ENCODE data around the gene SARM1. TPM values are rescaled to one million over a fixed set of nuclear protein-coding genes. Genes with fewer than 3 reads are reported as not detected.

SARM1 gene
- total RNA-seq, 1 donor, result 5.8 TPM

- peaks cover 65% of the 10 kb centered on the region for H3K36me3 ChIP-seq (ENCODE audit: insufficient read depth, low read length)
- no peak for DNase-seq (ENCODE audit: insufficient read length, low spot score, missing footprints)
- no peaks in the 10 kb centered on the region for H3K27me3 ChIP-seq (ENCODE audit: insufficient read depth, low read length)
- peak overlapping the region; percentile 89 for H3K4me3 ChIP-seq (ENCODE audit: insufficient read depth, low read length)
- H4K20me1 ChIP-seq (ENCODE audit: insufficient read depth, low read length), result peaks cover 4% of the 10 kb centered on the region
- H2AFZ ChIP-seq (ENCODE audit: low read length), result peak overlapping the region; percentile 90
- H3K79me2 ChIP-seq (ENCODE audit: insufficient read depth, low read length), result peaks cover 50% of the 10 kb centered on the region
- H3K27ac ChIP-seq (ENCODE audit: low read depth, low read length), result peak overlapping the region; percentile 82
- TF ChIP-seq, protein P1, sequence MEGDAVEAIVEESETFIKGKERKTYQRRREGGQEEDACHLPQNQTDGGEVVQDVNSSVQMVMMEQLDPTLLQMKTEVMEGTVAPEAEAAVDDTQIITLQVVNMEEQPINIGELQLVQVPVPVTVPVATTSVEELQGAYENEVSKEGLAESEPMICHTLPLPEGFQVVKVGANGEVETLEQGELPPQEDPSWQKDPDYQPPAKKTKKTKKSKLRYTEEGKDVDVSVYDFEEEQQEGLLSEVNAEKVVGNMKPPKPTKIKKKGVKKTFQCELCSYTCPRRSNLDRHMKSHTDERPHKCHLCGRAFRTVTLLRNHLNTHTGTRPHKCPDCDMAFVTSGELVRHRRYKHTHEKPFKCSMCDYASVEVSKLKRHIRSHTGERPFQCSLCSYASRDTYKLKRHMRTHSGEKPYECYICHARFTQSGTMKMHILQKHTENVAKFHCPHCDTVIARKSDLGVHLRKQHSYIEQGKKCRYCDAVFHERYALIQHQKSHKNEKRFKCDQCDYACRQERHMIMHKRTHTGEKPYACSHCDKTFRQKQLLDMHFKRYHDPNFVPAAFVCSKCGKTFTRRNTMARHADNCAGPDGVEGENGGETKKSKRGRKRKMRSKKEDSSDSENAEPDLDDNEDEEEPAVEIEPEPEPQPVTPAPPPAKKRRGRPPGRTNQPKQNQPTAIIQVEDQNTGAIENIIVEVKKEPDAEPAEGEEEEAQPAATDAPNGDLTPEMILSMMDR (IDR thresholded peaks at IDR 0.05; ENCODE audit: extremely low read depth, low read depth, low read length), result no peak
- no peaks in the 10 kb centered on the region for H3K9me3 ChIP-seq (ENCODE audit: low read depth, low read length)
- H3K4me1 ChIP-seq (ENCODE audit: insufficient read depth, low read length), result peaks cover 17% of the 10 kb centered on the region
- peak overlapping the region; percentile 88 for H3K4me2 ChIP-seq (ENCODE audit: insufficient read depth, low read length)
Observed at GRCh38 chr17:28357901-28358197, 13.6 kb upstream of the SARM1 start.

DNA sequence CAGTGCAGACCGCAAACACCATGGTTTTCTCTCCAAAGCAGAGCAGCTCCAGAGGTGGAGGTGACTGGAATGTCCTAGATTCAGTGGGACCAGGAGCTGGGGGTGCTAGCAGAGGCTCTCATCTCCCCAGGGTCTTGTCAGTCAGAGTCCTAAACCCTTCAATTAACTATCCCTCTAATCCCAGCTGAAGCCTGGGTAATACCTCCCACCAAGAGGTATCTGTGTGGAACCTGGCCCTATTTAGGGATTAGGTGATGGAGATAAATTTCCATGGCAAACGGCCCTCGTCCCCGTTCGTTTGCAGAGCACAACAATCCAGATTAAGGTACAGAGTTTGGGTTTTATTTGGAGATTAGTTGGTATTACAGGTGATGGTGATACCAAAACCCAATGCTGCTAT is 8.3 kb upstream of the SARM1 start:
- Histone ChIP-seq H3K36me3 (ENCODE audit: insufficient read depth, low read length) (peaks cover 44% of the 10 kb centered on the region), H3K4me3 (ENCODE audit: insufficient read depth, low read length) (no peak overlapping the region), H3K79me2 (ENCODE audit: insufficient read depth, low read length) (peaks cover 9% of the 10 kb centered on the region), H3K4me1 (ENCODE audit: insufficient read depth, low read length) (peaks cover 2% of the 10 kb centered on the region), H3K9me3 (ENCODE audit: low read depth, low read length) (no peaks in the 10 kb centered on the region), H2AFZ (ENCODE audit: low read length) (no peak overlapping the region), H4K20me1 (ENCODE audit: insufficient read depth, low read length) (no peaks in the 10 kb centered on the region), H3K4me2 (ENCODE audit: insufficient read depth, low read length) (no peak overlapping the region), H3K27me3 (ENCODE audit: insufficient read depth, low read length) (no peaks in the 10 kb centered on the region), H3K27ac (ENCODE audit: low read depth, low read length) (no peak overlapping the region)
- TF ChIP-seq, protein P1 (IDR thresholded peaks at IDR 0.05; ENCODE audit: extremely low read depth, low read depth, low read length), result no peak
- DNase-seq (ENCODE audit: insufficient read length, low spot score, missing footprints), result no peak

DNA sequence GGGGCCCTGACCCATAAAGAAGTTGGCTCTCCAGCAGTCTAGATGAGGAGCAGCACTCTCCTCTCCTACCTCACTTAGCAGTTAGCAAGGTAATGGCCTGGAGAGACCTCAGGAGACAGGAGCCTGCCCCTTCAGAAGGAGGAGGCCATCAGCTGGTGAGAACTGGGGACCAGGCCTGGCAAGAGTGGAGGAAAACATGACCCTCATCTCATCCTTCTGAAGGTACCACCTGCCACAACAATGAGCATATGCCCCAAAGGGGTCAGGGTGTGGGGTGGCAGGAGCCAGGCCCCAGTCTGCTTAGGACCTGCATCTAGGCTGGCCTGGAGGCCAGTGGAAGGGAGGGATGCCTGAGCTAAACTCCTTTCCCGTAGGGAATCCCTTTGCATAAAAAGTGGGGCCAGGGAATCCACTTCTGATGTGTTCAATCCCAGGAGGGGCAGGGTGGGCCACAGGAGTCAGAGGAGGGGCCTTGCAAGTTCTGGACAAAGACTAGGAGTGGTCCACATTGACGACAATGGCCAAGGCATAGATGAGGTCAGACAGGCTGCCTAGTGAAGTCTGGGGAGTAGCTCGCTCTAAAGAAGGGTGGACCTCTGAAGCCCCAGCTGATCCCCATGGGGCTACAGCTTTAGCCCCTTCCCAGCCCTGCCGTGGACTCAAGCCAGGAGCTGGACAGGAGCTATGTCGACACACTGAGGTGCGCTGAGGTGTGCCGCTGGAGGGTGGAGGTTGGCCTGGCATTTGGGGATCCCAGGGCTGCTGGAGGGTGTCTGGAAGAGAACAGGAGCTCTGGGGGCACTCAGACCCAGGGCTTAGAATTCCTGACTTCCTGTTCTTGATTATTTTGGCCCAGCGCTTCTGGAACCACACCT is 7.5 kb upstream of the SARM1 start:
- H3K27ac ChIP-seq (ENCODE audit: low read depth, low read length), result no peak overlapping the region
- H2AFZ ChIP-seq (ENCODE audit: low read length), result no peak overlapping the region
- TF ChIP-seq, protein P1 (IDR thresholded peaks at IDR 0.05; ENCODE audit: extremely low read depth, low read depth, low read length), result no peak
- peaks cover 40% of the 10 kb centered on the region for H3K36me3 ChIP-seq (ENCODE audit: insufficient read depth, low read length)
- peaks cover 3% of the 10 kb centered on the region for H3K79me2 ChIP-seq (ENCODE audit: insufficient read depth, low read length)
- no peak overlapping the region for H3K4me2 ChIP-seq (ENCODE audit: insufficient read depth, low read length)
- peak; percentile 71 for DNase-seq (ENCODE audit: insufficient read length, low spot score, missing footprints)
- H3K4me1 ChIP-seq (ENCODE audit: insufficient read depth, low read length), result no peaks in the 10 kb centered on the region
- H3K27me3 ChIP-seq (ENCODE audit: insufficient read depth, low read length), result no peaks in the 10 kb centered on the region
- H4K20me1 ChIP-seq (ENCODE audit: insufficient read depth, low read length), result no peaks in the 10 kb centered on the region
- H3K9me3 ChIP-seq (ENCODE audit: low read depth, low read length), result no peaks in the 10 kb centered on the region
- H3K4me3 ChIP-seq (ENCODE audit: insufficient read depth, low read length), result no peak overlapping the region

DNA sequence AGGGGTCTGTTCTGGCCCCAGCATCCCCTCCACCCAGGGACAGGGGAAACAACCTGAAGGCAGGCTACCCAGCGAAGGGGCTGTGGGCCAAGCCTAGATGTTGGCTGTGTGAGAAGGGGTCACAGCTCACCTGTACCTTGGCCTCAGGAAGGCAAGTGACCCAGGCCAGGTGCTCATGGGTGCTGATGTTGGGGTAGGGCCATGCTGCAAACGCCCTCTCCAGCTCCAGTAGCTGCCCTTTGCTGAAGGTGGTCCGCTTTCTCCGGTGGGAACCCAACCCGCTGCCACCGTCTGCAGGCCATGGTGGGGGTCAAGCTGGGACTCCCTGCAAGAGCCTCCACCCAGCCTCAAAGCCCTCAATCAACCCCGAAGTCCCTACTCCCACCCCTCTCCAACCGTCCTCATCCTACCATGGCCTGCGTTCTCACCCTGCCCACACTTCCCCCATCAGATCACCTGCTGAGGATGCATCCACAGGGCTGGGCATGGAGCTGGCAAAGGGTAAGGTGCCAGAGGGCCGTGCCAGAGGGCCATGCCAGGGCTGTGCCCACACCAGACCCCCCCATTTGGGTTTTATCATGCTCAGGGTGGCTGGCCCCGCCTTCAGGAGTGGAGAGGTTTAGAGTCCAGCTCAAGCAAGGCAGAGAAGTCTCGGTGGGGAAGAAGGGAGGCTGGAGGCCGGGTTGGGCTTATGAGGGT is 6.7 kb upstream of the SARM1 start, which contains the start of gene SEBOX:
SEBOX (minus strand) TSS at position 535 of the 699 bp plus-strand sequence; CDS start at position 487, 48 bp downstream.
- Histone ChIP-seq H3K36me3 (ENCODE audit: insufficient read depth, low read length) (peaks cover 36% of the 10 kb centered on the region), H3K9me3 (ENCODE audit: low read depth, low read length) (no peaks in the 10 kb centered on the region), H3K4me1 (ENCODE audit: insufficient read depth, low read length) (no peaks in the 10 kb centered on the region), H3K4me3 (ENCODE audit: insufficient read depth, low read length) (no peak within 1 kb of the TSS), H3K79me2 (ENCODE audit: insufficient read depth, low read length) (no peaks in the 10 kb centered on the region), H2AFZ (ENCODE audit: low read length) (no peak within 1 kb of the TSS), H4K20me1 (ENCODE audit: insufficient read depth, low read length) (no peaks in the 10 kb centered on the region), H3K27me3 (ENCODE audit: insufficient read depth, low read length) (no peaks in the 10 kb centered on the region), H3K27ac (ENCODE audit: low read depth, low read length) (no peak within 1 kb of the TSS), H3K4me2 (ENCODE audit: insufficient read depth, low read length) (no peak within 1 kb of the TSS)
- TF ChIP-seq, protein P1 (IDR thresholded peaks at IDR 0.05; ENCODE audit: extremely low read depth, low read depth, low read length), result no peak
- DNase-seq (ENCODE audit: insufficient read length, low spot score, missing footprints), result peak; percentile 58
